ENCODE results near the gene FGGY.

- TF ChIP-seq CTCF (IDR thresholded peaks at IDR 0.05; ENCODE audit: extremely low read depth in 1 of 2, insufficient read depth in 1 of 2, low read depth in 1 of 2, low read length in 2 of 2) (no peak), FOS (IDR thresholded peaks at IDR 0.05; ENCODE audit: borderline replicate concordance, insufficient read depth, low read length) (no peak), POLR2AphosphoS5 (IDR thresholded peaks at IDR 0.05; ENCODE audit: insufficient read depth, low read depth, low read length) (no peak), EZH2 (IDR thresholded peaks at IDR 0.05; ENCODE audit: borderline replicate concordance, low read depth, low read length, severe bottlenecking) (no peak), POLR2A (IDR thresholded peaks at IDR 0.05; ENCODE audit: low read depth, low read length) (no peak), MYC (IDR thresholded peaks at IDR 0.05; ENCODE audit: low read depth, low read length) (no peak), MAX (IDR thresholded peaks at IDR 0.05; ENCODE audit: insufficient read depth, insufficient read length) (no peak), JUN (IDR thresholded peaks at IDR 0.05; ENCODE audit: borderline replicate concordance, insufficient read depth, insufficient read length, low read depth) (no peak), GATA2 (IDR thresholded peaks at IDR 0.05; ENCODE audit: insufficient read depth, insufficient read length, low read depth, low read length) (no peak)
Observed at GRCh38 chr1:59468828-59469428, 172.0 kb downstream of the FGGY start.

All from endothelial cell of umbilical vein (primary cell).